GM12878 (cell line): ENCODE measurements around the gene PRPSAP2. TPM values are rescaled to one million over a fixed set of nuclear protein-coding genes. Genes with fewer than 3 reads are reported as not detected.

Experiments used
- ATAC-seq: fragments of 200-7000 bp; cut with Tn5 transposase; 3 replicates; pipeline ENCODE4 v1.9.1; 2020; ENCODE audit warnings: mild to moderate bottlenecking, moderate library complexity
- BruUV-seq: library from RNA; stranded (reverse); fragments of 400-500 nt; replicated peaks from 2 replicates; lab custom pipeline; 2021; lab: Mats Ljungman, UMichigan
- CTCF ChIA-PET: fragments of 300-600 bp; sonication (Branson Sonifier 250); formaldehyde crosslinking; extraction: SDS; loops from one replicate; lab custom pipeline; 2021; ENCODE audit warnings: inconsistent platforms; lab: Yijun Ruan, JAX
- POLR2A ChIA-PET: fragments of 350-600 bp; formaldehyde crosslinking; extraction: SDS; loops from one replicate; lab custom pipeline; 2021; ENCODE audit warnings: inconsistent platforms; lab: Charles Lee
- RAD21 ChIA-PET: fragments of 300-600 bp; sonication (Branson Sonifier 250); formaldehyde crosslinking; loops from one replicate; lab custom pipeline; 2023; ENCODE audit warnings: antibody characterized with exemption; ENCODE audit not compliant: unreplicated experiment; lab: Charles Lee
- SMC1A ChIA-PET: fragments of 300-600 bp; sonication (Branson Sonifier 250); formaldehyde crosslinking; loops from one replicate; lab custom pipeline; 2023; ENCODE audit not compliant: unreplicated experiment, uncharacterized antibody; lab: Charles Lee
- DNase-seq: peaks from one replicate; pipeline ENCODE4 v3.0.0-alpha.2; 2011; ENCODE audit warnings: low read depth, low spot score
- FAIRE-seq: peaks from 3 replicates; lab custom pipeline; 2011; peaks lifted over from hg19 to GRCh38; lab: Jason Lieb, UNC
- H2AFZ ChIP-seq: 2 replicates; pipeline ENCODE4 v1.6.0; 2011; ENCODE audit warnings: low read depth, low read length, control low read depth; ENCODE audit not compliant: control insufficient read depth
- H3K27ac ChIP-seq: 2 replicates; pipeline ENCODE4 v1.5.1; 2011; ENCODE audit warnings: control low read depth; ENCODE audit not compliant: control insufficient read depth, insufficient read depth
- H3K27me3 ChIP-seq, 2 experiments: replicated peaks in 1 of 2; 2 replicates each; pipeline versions ENCODE4 v1.6.0 to v1.6.1; 2011; ENCODE audit warnings: low read length in 1 of 2; ENCODE audit not compliant: control insufficient read depth in 2 of 2, insufficient read depth in 2 of 2
- H3K36me3 ChIP-seq, 2 experiments: 2 replicates each; pipeline ENCODE4 v1.5.1; 2011; ENCODE audit warnings: low read length in 1 of 2; ENCODE audit not compliant: control insufficient read depth in 2 of 2, insufficient read depth in 2 of 2
- H3K4me1 ChIP-seq: 2 replicates; pipeline ENCODE4 v1.6.1; 2011; ENCODE audit warnings: mild to moderate bottlenecking, low read length, moderate library complexity, mixed read lengths; ENCODE audit not compliant: control insufficient read depth, insufficient read depth
- H3K4me2 ChIP-seq: 2 replicates; pipeline ENCODE4 v1.6.0; 2011; ENCODE audit warnings: control low read depth; ENCODE audit not compliant: control insufficient read depth, insufficient read depth
- H3K4me3 ChIP-seq: fragments of 200-600 bp; sonication (generic); 2 replicates; pipeline ENCODE4 v1.5.1; 2016
- H3K79me2 ChIP-seq: 2 replicates; pipeline ENCODE4 v1.6.0; 2011; ENCODE audit warnings: low read length; ENCODE audit not compliant: control insufficient read depth, insufficient read depth
- H3K9ac ChIP-seq: 2 replicates; pipeline ENCODE4 v1.8.0; 2011; ENCODE audit warnings: low read length, control low read depth, mixed read lengths; ENCODE audit not compliant: control insufficient read depth, insufficient read depth
- H3K9me3 ChIP-seq: replicated peaks from 3 replicates; pipeline ENCODE4 v1.5.1; 2011; ENCODE audit warnings: mild to moderate bottlenecking, low read length; ENCODE audit not compliant: control insufficient read depth, insufficient read depth
- H4K20me1 ChIP-seq: 2 replicates; pipeline ENCODE4 v1.6.0; 2011; ENCODE audit not compliant: control insufficient read depth, insufficient read depth
- BACH1 ChIP-seq: fragments of 450-650 bp; IDR thresholded peaks from 2 replicates; pipeline ENCODE4 v1.6.1; 2017; ENCODE audit warnings: mild to moderate bottlenecking, borderline replicate concordance
- CEBPZ ChIP-seq: fragments of 150-350 bp; IDR thresholded peaks from 2 replicates; pipeline ENCODE4 v1.6.1; 2016; ENCODE audit warnings: low read depth, low read length
- FOXM1 ChIP-seq: IDR thresholded peaks from 2 replicates; pipeline ENCODE4 v1.6.1; 2012; ENCODE audit warnings: low read depth, mild to moderate bottlenecking, inconsistent platforms, low read length, moderate library complexity
- IKZF2 ChIP-seq, 2 experiments: fragments of 450-650 bp; IDR thresholded peaks; 2 replicates each; pipeline ENCODE4 v1.6.1; 2017; ENCODE audit warnings: mild to moderate bottlenecking in 2 of 2, moderate library complexity in 2 of 2
- KDM1A ChIP-seq: fragments of 200-600 bp; sonication (generic); IDR thresholded peaks from 2 replicates; pipeline ENCODE4 v1.6.1; 2016; ENCODE audit warnings: borderline replicate concordance
- PAX5 ChIP-seq: IDR thresholded peaks from 2 replicates; pipeline ENCODE4 v1.6.1; 2011; ENCODE audit warnings: low read depth, low read length, borderline replicate concordance
- TCF12 ChIP-seq: IDR thresholded peaks from 2 replicates; pipeline ENCODE4 v1.6.1; 2011; ENCODE audit warnings: low read depth, mild to moderate bottlenecking, low read length
- ZBTB33 ChIP-seq: fragments of 450-650 bp; IDR thresholded peaks from 2 replicates; pipeline ENCODE4 v1.6.1; 2017; ENCODE audit warnings: mild to moderate bottlenecking
- ZNF384 ChIP-seq: IDR thresholded peaks from 2 replicates; pipeline ENCODE4 v1.6.1; 2012; ENCODE audit warnings: low read depth, mild to moderate bottlenecking, low read length, improper control_type of control experiment, borderline replicate concordance
- WGBS: methylation state at CpG from one replicate; pipeline ENCODE4 v1.1.6; 2016; ENCODE audit warnings: low lambda C conversion rate; ENCODE audit not compliant: insufficient replicate concordance, insufficient coverage; ENCODE audit errors: missing lambda C conversion rate; 5-methylcytosine and 5-hydroxymethylcytosine counted together
- in situ Hi-C: fragments of 300-500 bp; cut with MboI; formaldehyde crosslinking; loops from 9 replicates; pipeline ENCODE4 v1.14.3; 2018; ENCODE audit warnings: mixed read lengths
- intact Hi-C: fragments of 100-400 bp; cut with micrococcal nuclease; formaldehyde crosslinking; loops from one replicate; pipeline ENCODE4 v1.14.2; 2022; ENCODE audit not compliant: unreplicated experiment
- polyA plus RNA-seq, 11 experiments: library from polyadenylated mRNA; depleted of rRNA in 4 of 11; unstranded in 6 of 11; stranded (reverse) in 5 of 11; fragments of >200 nt; fragmentation: Nextera tagmentation in 4 of 11; fragmentation: Illumina TruSeq in 1 of 11; extraction: Ambion mirVana in 4 of 11; extraction: Trizol in 1 of 11; gene quantifications; 1 replicate in 1 of 11; 2 replicates in 10 of 11; pipeline versions ENCODE4 v1.2.1 to v1.2.3, GENCODE V29; 2011 to 2016; ENCODE audit warnings: inconsistent platforms in 2 of 11, missing spikeins in 2 of 11, low read depth in 1 of 11
- total RNA-seq, 4 experiments: library from RNA; depleted of rRNA in 3 of 4; stranded (reverse); fragments of >200 nt in 3 of 4; fragmentation: Illumina TruSeq in 1 of 4; extraction: Trizol in 1 of 4; gene quantifications; 2 replicates each; pipeline versions ENCODE4 v1.2.1 to v1.2.3, GENCODE V29; 2013 to 2021
- TF ChIP-seq, protein P1 (sequence below): IDR thresholded peaks from 2 replicates; pipeline ENCODE4 v1.6.1; 2011; ENCODE audit warnings: mild to moderate bottlenecking, low read depth, low read length, moderate library complexity; ENCODE audit not compliant: insufficient replicate concordance
- TF ChIP-seq, protein P2 (sequence below): fragments of 450-650 bp; formaldehyde crosslinking; IDR thresholded peaks from 2 replicates; pipeline ENCODE4 v1.4.0; 2022; ENCODE audit warnings: mild to moderate bottlenecking, moderate library complexity
- TF ChIP-seq, protein P3 (sequence below): fragments of 450-650 bp; conservative IDR thresholded peaks from 2 replicates; pipeline ENCODE4 v1.6.1; 2017; ENCODE audit warnings: mild to moderate bottlenecking, moderate library complexity

PRPSAP2 gene
- total and polyA plus RNA-seq, 10 of the 15 experiments (the other 5 are each of a cell fraction or from before 2014, with no cell fraction given): 33.2 to 102 (median 83.8) TPM

DNA sequence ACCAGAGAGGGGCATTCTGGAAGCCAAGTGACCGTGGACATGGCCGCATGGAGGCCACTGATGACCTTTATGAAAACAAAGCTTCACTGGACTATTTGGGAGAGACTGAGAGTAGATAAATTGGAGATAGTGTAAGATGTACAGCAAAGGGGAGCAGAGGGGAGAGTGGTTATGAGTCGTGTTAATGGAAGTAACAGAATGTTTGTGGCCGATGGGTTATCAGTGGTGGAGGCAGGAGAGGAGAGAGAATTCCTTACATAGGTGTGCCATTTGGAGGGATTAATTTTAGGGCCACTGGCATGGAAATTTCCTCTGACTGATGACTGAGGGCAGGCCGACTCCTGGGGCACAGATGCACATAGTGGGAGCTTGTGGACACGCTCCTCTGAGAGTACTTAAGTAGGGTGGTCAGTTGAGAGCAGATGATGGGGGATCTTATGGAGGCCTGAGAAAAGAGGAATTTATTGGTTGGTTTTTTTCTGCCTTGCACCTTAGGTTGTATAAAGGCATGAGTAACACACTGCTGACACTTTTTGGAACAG is 19.2 kb downstream of the PRPSAP2 start:
- in situ Hi-C loops (no loop called here), intact Hi-C loops (no loop called here)
- no peak overlapping the region for H3K27ac ChIP-seq
- no peak overlapping the region for H3K4me2 ChIP-seq
- no peaks in the 10 kb centered on the region for H3K79me2 ChIP-seq
- H4K20me1 ChIP-seq: no peaks in the 10 kb centered on the region
- no peak overlapping the region for H3K9ac ChIP-seq
- no peaks in the 10 kb centered on the region for H3K27me3 ChIP-seq
- FAIRE-seq: no peak
- no TSS peak for BruUV-seq
- DNase-seq: no peak
- H3K4me1 ChIP-seq: no peaks in the 10 kb centered on the region
- H3K36me3 ChIP-seq: peaks cover 10 to 35% of the 10 kb centered on the region in 2 experiments
- SMC1A ChIA-PET: interaction anchor here (0.8 to 1.4 kb wide), 3 partner anchors 10 to 22 kb away, joined by 3 to 4 read pairs (median 3); no protein-coding TSS in a partner anchor
- ATAC-seq: no peak
- no peak overlapping the region for H3K4me3 ChIP-seq
- CTCF ChIA-PET: no interaction called here
- RAD21 ChIA-PET: no interaction called here
- 98% methylated on average over 6 of the region's 6 CpGs for WGBS
- H2AFZ ChIP-seq: no peak overlapping the region
- H3K9me3 ChIP-seq: no peaks in the 10 kb centered on the region
- POLR2A ChIA-PET: no interaction called here
- no peak for TF ChIP-seq IKZF2 (IDR thresholded peaks at IDR 0.05)
- TF ChIP-seq, protein P1, sequence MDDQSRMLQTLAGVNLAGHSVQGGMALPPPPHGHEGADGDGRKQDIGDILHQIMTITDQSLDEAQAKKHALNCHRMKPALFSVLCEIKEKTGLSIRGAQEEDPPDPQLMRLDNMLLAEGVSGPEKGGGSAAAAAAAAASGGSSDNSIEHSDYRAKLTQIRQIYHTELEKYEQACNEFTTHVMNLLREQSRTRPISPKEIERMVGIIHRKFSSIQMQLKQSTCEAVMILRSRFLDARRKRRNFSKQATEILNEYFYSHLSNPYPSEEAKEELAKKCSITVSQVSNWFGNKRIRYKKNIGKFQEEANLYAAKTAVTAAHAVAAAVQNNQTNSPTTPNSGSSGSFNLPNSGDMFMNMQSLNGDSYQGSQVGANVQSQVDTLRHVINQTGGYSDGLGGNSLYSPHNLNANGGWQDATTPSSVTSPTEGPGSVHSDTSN: no peak
- no peak for TF ChIP-seq ZBTB33
- TF ChIP-seq TCF12: no peak
- no peak for TF ChIP-seq FOXM1
- TF ChIP-seq, protein P2, sequence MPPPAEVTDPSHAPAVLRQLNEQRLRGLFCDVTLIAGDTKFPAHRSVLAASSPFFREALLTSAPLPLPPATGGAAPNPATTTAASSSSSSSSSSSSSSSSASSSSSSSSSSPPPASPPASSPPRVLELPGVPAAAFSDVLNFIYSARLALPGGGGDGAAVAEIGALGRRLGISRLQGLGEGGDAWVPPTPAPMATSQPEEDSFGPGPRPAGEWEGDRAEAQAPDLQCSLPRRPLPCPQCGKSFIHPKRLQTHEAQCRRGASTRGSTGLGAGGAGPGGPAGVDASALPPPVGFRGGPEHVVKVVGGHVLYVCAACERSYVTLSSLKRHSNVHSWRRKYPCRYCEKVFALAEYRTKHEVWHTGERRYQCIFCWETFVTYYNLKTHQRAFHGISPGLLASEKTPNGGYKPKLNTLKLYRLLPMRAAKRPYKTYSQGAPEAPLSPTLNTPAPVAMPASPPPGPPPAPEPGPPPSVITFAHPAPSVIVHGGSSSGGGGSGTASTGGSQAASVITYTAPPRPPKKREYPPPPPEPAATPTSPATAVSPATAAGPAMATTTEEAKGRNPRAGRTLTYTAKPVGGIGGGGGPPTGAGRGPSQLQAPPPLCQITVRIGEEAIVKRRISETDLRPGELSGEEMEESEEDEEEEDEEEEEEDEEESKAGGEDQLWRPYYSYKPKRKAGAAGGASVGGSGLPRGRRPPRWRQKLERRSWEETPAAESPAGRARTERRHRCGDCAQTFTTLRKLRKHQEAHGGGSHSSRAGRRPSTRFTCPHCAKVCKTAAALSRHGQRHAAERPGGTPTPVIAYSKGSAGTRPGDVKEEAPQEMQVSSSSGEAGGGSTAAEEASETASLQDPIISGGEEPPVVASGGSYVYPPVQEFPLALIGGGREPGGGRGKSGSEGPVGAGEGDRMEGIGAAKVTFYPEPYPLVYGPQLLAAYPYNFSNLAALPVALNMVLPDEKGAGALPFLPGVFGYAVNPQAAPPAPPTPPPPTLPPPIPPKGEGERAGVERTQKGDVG (CRISPR knock-in tag): no peak
- no peak for TF ChIP-seq PAX5
- no peak for TF ChIP-seq CEBPZ
- no peak for TF ChIP-seq ZNF384
- TF ChIP-seq, protein P3, sequence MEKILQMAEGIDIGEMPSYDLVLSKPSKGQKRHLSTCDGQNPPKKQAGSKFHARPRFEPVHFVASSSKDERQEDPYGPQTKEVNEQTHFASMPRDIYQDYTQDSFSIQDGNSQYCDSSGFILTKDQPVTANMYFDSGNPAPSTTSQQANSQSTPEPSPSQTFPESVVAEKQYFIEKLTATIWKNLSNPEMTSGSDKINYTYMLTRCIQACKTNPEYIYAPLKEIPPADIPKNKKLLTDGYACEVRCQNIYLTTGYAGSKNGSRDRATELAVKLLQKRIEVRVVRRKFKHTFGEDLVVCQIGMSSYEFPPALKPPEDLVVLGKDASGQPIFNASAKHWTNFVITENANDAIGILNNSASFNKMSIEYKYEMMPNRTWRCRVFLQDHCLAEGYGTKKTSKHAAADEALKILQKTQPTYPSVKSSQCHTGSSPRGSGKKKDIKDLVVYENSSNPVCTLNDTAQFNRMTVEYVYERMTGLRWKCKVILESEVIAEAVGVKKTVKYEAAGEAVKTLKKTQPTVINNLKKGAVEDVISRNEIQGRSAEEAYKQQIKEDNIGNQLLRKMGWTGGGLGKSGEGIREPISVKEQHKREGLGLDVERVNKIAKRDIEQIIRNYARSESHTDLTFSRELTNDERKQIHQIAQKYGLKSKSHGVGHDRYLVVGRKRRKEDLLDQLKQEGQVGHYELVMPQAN: no peak
- no peak for TF ChIP-seq KDM1A
- TF ChIP-seq BACH1: no peak
